ENCODE results near the gene SLC5A11. TPM values are rescaled to one million over a fixed set of nuclear protein-coding genes. Genes with fewer than 3 reads are reported as not detected.
A peak's percentile ranks its signal among the peaks of the same experiment; 100 is the strongest.
"Not testable (repeated sequence)": the region's sequence is repeated elsewhere in the genome, so short reads cannot be mapped to it uniquely, and the experiment has no call there.

The SLC5A11 gene, protein sequence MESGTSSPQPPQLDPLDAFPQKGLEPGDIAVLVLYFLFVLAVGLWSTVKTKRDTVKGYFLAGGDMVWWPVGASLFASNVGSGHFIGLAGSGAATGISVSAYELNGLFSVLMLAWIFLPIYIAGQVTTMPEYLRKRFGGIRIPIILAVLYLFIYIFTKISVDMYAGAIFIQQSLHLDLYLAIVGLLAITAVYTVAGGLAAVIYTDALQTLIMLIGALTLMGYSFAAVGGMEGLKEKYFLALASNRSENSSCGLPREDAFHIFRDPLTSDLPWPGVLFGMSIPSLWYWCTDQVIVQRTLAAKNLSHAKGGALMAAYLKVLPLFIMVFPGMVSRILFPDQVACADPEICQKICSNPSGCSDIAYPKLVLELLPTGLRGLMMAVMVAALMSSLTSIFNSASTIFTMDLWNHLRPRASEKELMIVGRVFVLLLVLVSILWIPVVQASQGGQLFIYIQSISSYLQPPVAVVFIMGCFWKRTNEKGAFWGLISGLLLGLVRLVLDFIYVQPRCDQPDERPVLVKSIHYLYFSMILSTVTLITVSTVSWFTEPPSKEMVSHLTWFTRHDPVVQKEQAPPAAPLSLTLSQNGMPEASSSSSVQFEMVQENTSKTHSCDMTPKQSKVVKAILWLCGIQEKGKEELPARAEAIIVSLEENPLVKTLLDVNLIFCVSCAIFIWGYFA
- polyA plus RNA-seq (ENCODE audit: low read depth in 6 of 6) = not detected

- H3K27ac Mint-ChIP-seq = no peak within 1 kb of the TSS
- DNase-seq = no peak
- H3K9me3 Mint-ChIP-seq = no peaks in the 10 kb centered on the region
- H3K4me1 Mint-ChIP-seq = no peaks in the 10 kb centered on the region
- no peak within 1 kb of the TSS for H3K4me3 Mint-ChIP-seq
- peaks cover 0 to 6% (median 0%) of the 10 kb centered on the region in 3 donors for H3K27me3 Mint-ChIP-seq
- H3K36me3 Mint-ChIP-seq = peaks cover 0 to 9% of the 10 kb centered on the region in 2 donors
- ATAC-seq (ENCODE audit: low read depth in 2 of 2) = no peak
Observed at GRCh38 chr16:24845726-24846547, at the start of gene SLC5A11. SLC5A11 (plus strand) TSS chr16:24845963; CDS start chr16:24858644, 12,681 bp downstream.

DNA sequence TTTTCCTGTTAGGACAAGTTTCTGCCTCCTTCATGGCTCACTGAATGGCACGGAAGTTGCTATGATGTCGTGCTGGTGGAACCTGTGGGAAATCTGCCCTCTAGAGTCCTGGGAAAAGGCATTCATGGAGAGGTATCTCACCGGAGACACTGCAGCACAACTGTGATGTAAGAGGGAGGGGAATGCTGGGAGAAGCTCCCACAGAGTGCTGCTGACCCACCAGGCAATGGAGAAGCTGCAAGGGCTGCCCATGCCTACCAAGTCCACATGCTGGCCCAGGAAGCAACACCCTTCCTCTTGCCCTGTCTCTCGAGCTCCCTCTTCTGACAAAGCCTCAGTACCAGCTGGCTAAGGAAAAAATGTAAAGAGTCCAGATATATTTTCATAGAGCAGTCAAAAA, 45.2 kb upstream of the SLC5A11 start:
- DNase-seq = no peak
- Mint-ChIP-seq H3K9me3 (no peaks in the 10 kb centered on the region), H3K4me3 (no peak overlapping the region), H3K4me1 (peaks cover 0 to 5% (median 3%) of the 10 kb centered on the region in 3 donors), H3K36me3 (peaks cover 53 to 59% of the 10 kb centered on the region in 2 donors), H3K27me3 (no peaks in the 10 kb centered on the region), H3K27ac (no peak overlapping the region)
- ATAC-seq (ENCODE audit: low read depth in 2 of 2) = no peak

DNA sequence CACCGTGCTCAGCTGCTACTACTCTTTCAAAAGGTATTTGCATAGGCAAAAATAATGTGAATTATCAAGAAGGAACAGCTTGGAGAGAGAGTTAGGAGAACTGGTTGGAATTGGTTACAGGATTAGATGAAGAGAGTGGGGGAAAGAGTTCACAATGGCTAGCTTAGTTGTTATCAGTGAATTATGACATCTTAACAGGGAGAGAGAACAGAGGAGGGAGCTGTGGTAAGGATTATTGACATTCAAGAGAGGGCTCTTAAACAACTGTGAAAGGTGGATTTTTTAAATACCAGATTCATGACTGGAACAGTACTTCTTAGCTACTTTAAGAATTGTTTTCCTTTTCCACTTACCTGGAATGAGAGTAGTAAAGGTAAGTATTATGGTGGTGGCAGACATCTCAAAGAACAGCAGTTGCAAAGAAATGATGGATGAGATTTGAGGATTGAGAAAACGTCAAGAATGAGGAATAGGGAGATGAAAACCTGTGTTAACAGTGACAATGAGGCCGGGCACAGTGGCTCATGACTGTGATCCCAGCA, 43.9 kb upstream of the SLC5A11 start:
- no peak for ATAC-seq (ENCODE audit: low read depth in 2 of 2)
- peaks cover 51 to 56% of the 10 kb centered on the region in 2 donors for H3K36me3 Mint-ChIP-seq

GRCh38 chr16:24805484-24805883, 40.3 kb upstream of the SLC5A11 start:
- DNase-seq (no peak), ATAC-seq (ENCODE audit: low read depth in 2 of 2) (no peak)
- Mint-ChIP-seq H3K4me1 (peaks cover 0 to 6% (median 5%) of the 10 kb centered on the region in 3 donors), H3K4me3 (no peak overlapping the region), H3K27me3 (no peaks in the 10 kb centered on the region), H3K9me3 (no peaks in the 10 kb centered on the region), H3K36me3 (peaks cover 47 to 55% of the 10 kb centered on the region in 2 donors), H3K27ac (peak overlapping the region in 1 of 6 donors; percentile 8)

More for the DNA sequence above, 43.9 kb upstream of the SLC5A11 start:
- Mint-ChIP-seq H3K4me1 (peaks cover 0 to 5% (median 3%) of the 10 kb centered on the region in 3 donors), H3K4me3 (no peak overlapping the region), H3K27me3 (no peaks in the 10 kb centered on the region), H3K9me3 (no peaks in the 10 kb centered on the region), H3K27ac (peak overlapping the region in 2 of 6 donors; percentile 62 to 93)
- no peak for DNase-seq

GRCh38 chr16:24807301-24807700, 38.5 kb upstream of the SLC5A11 start:
- Mint-ChIP-seq H3K4me3 (no peak overlapping the region), H3K27me3 (no peaks in the 10 kb centered on the region), H3K36me3 (peaks cover 43 to 50% of the 10 kb centered on the region in 2 donors), H3K9me3 (no peaks in the 10 kb centered on the region), H3K4me1 (peaks cover 0 to 5% (median 3%) of the 10 kb centered on the region in 3 donors), H3K27ac (no peak overlapping the region)
- DNase-seq (no peak), ATAC-seq (ENCODE audit: low read depth in 2 of 2) (no peak)

DNA sequence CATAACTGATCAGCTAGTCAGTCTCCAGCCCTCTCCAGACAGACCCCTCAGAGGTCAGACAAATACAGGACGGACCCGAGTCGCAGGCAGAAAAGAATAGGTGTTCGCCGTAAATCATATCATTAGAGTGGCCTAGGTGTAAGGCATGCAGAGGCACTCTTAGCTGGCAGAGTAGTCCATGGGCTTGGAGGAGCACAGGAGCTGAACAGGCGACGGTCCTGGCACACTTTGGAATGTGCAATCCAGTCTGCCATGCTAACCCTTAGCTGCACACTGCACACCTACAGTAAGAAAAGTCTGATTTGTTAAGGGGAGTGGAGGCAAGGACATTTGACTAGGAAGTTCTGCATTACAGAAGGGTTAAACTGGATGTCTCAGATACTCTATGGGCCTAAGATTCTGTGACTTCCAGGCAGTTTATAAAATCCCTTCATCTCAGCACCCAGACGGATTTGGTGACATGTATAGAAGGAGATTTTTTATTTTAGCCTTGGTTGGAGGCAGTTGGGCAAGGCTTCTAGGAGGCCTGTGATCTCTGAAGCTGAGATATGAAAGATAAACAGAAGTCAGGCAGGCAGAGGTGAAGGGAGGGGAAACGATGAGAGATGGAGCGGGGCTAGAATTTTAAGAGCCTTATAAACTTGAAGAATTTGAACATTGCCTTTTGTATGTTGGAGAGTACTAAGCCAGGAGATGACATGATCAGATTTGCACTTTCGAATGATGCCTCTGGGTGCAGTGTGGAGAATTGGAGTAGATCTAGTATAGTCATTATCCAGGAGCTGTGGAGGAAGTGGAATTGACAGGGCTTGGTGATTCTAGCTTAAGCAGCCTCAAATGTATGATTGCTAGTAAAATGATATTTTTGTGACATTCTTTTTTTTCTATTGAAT, 34.6 kb upstream of the SLC5A11 start:
- H3K27me3 Mint-ChIP-seq = no peaks in the 10 kb centered on the region
- ATAC-seq (ENCODE audit: low read depth in 2 of 2) (no peak), DNase-seq (no peak)
- H3K4me3 Mint-ChIP-seq = no peak overlapping the region
- H3K4me1 Mint-ChIP-seq = peaks cover 0 to 3% (median 0%) of the 10 kb centered on the region in 3 donors
- H3K9me3 Mint-ChIP-seq = no peaks in the 10 kb centered on the region
- H3K36me3 Mint-ChIP-seq = peaks cover 31 to 45% of the 10 kb centered on the region in 2 donors
- H3K27ac Mint-ChIP-seq = no peak overlapping the region

- not testable (repeated sequence) for H3K4me1 Mint-ChIP-seq
Observed at GRCh38 chr16:24812813-24813212, 33.0 kb upstream of the SLC5A11 start.

GRCh38 chr16:24815021-24815420, 30.7 kb upstream of the SLC5A11 start:
- H3K4me3 Mint-ChIP-seq = no peak overlapping the region
- H3K27me3 Mint-ChIP-seq = no peaks in the 10 kb centered on the region
- ATAC-seq (ENCODE audit: low read depth in 2 of 2) (no peak), DNase-seq (no peak)
- no peaks in the 10 kb centered on the region for H3K9me3 Mint-ChIP-seq
- no peaks in the 10 kb centered on the region for H3K4me1 Mint-ChIP-seq
- peaks cover 34 to 39% of the 10 kb centered on the region in 2 donors for H3K36me3 Mint-ChIP-seq
- peak overlapping the region in 2 of 6 donors; percentile 5 to 20 for H3K27ac Mint-ChIP-seq

More at GRCh38 chr16:24812813-24813212, 33.0 kb upstream of the SLC5A11 start:
- H3K36me3 Mint-ChIP-seq = peaks cover 31 to 33% of the 10 kb centered on the region in 2 donors
- not testable (repeated sequence) for H3K9me3 Mint-ChIP-seq; H3K27ac Mint-ChIP-seq; DNase-seq; H3K4me3 Mint-ChIP-seq; H3K27me3 Mint-ChIP-seq; ATAC-seq (ENCODE audit: low read depth in 2 of 2)

GRCh38 chr16:24816688-24817087, 29.1 kb upstream of the SLC5A11 start:
- Mint-ChIP-seq H3K36me3 (peaks cover 22 to 35% of the 10 kb centered on the region in 2 donors), H3K27ac (peak overlapping the region in 1 of 6 donors; percentile 52), H3K27me3 (no peaks in the 10 kb centered on the region), H3K4me3 (no peak overlapping the region), H3K4me1 (no peaks in the 10 kb centered on the region), H3K9me3 (no peaks in the 10 kb centered on the region)
- no peak for ATAC-seq (ENCODE audit: low read depth in 2 of 2)
- DNase-seq = no peak

GRCh38 chr16:24819462-24820040, 26.2 kb upstream of the SLC5A11 start:
- no peak for ATAC-seq (ENCODE audit: low read depth in 2 of 2)
- Mint-ChIP-seq H3K27ac (peak overlapping the region in 1 of 6 donors; percentile 65), H3K4me1 (no peaks in the 10 kb centered on the region), H3K9me3 (no peaks in the 10 kb centered on the region), H3K36me3 (peaks cover 24 to 55% of the 10 kb centered on the region in 2 donors), H3K4me3 (no peak overlapping the region), H3K27me3 (no peaks in the 10 kb centered on the region)
- DNase-seq = no peak

- Mint-ChIP-seq H3K27ac (no peak overlapping the region), H3K27me3 (no peaks in the 10 kb centered on the region), H3K4me1 (no peaks in the 10 kb centered on the region), H3K36me3 (peaks cover 27 to 51% of the 10 kb centered on the region in 2 donors), H3K9me3 (no peaks in the 10 kb centered on the region), H3K4me3 (no peak overlapping the region)
- DNase-seq (no peak), ATAC-seq (ENCODE audit: low read depth in 2 of 2) (no peak)
Observed at GRCh38 chr16:24820522-24820921, 25.2 kb upstream of the SLC5A11 start.

GRCh38 chr16:24821129-24821528, 24.6 kb upstream of the SLC5A11 start:
- peak overlapping the region in 3 of 6 donors; percentile 44 to 59 (median 53) for H3K27ac Mint-ChIP-seq
- H3K9me3 Mint-ChIP-seq = no peaks in the 10 kb centered on the region
- DNase-seq (no peak), ATAC-seq (ENCODE audit: low read depth in 2 of 2) (no peak)
- no peaks in the 10 kb centered on the region for H3K4me1 Mint-ChIP-seq
- H3K4me3 Mint-ChIP-seq = no peak overlapping the region
- H3K36me3 Mint-ChIP-seq = peaks cover 33 to 57% of the 10 kb centered on the region in 2 donors
- no peaks in the 10 kb centered on the region for H3K27me3 Mint-ChIP-seq

All from naive B cell (primary cell).